GM12874 (cell line): ENCODE measurements around the gene ADAT1.

Experiments used
- TF ChIP-seq, protein P1 (sequence below): IDR thresholded peaks from 2 replicates; pipeline ENCODE4 v1.5.1; 2011; ENCODE audit warnings: low read depth, mild to moderate bottlenecking, control low read depth, low read length, moderate library complexity; ENCODE audit not compliant: insufficient read depth

ADAT1 gene

DNA sequence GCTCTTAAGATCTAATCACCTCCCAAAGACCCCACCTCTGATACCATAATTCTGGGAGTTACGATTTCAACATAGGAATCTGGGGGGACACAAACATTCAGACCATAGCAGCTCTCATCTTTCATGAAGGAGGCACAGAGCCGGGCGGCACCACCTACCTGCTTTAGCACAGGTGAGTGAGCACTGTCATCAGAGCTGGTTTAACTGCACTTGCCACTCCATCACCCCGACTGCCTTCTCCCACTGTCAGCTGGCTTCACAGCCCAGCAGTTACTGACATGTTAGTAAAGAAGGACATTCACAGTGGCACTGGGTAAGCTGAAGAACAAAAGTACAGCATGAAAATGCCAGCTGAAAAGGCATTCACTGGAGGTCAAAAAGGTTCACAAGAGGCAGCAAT lies 34.4 kb downstream of the ADAT1 start:
- TF ChIP-seq, protein P1, sequence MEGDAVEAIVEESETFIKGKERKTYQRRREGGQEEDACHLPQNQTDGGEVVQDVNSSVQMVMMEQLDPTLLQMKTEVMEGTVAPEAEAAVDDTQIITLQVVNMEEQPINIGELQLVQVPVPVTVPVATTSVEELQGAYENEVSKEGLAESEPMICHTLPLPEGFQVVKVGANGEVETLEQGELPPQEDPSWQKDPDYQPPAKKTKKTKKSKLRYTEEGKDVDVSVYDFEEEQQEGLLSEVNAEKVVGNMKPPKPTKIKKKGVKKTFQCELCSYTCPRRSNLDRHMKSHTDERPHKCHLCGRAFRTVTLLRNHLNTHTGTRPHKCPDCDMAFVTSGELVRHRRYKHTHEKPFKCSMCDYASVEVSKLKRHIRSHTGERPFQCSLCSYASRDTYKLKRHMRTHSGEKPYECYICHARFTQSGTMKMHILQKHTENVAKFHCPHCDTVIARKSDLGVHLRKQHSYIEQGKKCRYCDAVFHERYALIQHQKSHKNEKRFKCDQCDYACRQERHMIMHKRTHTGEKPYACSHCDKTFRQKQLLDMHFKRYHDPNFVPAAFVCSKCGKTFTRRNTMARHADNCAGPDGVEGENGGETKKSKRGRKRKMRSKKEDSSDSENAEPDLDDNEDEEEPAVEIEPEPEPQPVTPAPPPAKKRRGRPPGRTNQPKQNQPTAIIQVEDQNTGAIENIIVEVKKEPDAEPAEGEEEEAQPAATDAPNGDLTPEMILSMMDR: no peak

DNA sequence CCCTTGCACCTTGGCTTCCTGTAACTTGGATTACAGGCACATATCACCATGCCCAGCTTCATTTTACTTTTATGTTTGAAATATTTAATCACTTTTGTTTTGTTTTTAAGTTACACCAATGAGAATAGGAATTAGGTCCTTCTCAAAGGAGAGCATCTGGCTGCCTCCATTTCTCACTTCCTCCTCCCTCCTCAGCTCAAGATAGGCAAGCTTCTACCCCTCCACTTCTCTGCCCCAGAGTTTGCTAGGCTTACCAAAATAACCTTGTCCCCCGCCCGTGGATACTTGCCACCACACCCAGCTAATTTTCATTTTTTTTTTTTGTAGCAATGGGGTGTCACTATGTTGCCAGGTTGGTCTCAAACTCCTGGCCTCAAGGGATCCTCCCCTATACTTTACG lies 39.0 kb downstream of the ADAT1 start:
- TF ChIP-seq, protein P1: no peak

DNA sequence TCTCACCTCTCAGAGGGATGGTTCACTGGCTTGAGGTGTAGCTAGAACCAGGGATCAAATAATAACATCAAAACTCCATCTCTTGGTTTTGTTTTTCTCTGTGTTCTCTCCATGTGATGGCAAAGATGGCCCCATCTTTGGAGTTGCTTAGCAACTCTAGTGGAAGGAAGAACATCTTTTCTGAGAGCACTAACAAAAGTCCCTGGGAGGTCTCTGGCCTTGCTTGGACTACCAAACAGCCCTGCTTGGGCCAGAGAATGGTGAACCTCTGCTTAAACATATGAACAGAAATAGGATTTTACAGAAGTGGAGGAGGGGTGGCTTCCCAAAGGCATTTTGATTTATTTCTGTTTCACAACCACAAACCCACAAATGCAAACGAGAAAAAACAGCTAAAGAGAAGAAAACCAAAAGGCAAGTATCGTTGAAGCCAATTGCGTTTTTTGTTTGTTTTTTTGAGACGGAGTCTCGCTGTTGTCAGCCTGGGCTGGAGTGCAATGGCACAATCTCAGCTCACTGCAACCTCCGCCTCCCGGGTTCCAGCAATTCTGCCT lies 43.7 kb downstream of the ADAT1 start:
- TF ChIP-seq, protein P1: no peak

DNA sequence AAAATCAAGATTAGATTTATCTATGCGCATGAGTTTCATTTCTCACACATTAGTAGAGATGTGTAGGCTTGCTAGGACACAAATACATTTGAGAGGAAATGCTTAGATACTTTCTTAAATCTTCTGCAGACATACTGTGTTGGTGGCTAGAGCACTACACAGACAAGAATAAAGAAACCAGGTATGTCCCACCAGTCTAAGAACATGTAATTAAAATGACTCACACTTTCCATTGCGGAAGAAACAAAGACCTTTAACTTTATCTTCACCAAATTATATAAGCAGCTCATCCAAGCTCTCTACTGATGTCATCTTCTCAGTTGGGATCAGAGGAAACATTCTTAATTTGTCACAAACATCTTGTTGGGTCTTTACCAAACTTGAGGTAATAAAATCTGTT lies 44.4 kb downstream of the ADAT1 start:
- TF ChIP-seq, protein P1: no peak

DNA sequence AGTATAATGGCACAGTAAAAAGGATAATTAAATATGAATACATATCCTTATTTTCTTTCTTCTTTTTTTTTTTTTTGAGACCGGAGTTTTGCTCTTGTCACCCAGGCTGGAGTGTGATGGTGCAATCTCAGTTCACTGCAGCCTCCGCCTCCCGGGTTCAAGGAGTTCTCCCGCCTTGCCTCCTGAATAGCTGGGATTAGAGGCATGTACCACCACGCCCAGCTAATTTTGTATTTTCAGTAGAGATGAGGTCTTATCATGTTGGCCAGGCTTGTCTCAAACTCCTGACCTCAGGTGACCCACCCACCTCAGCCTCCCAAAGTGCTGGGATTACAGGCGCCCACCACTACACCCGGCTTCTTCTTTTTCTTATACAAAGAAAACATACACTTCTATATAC lies 44.9 kb downstream of the ADAT1 start:
- TF ChIP-seq, protein P1: no peak

DNA sequence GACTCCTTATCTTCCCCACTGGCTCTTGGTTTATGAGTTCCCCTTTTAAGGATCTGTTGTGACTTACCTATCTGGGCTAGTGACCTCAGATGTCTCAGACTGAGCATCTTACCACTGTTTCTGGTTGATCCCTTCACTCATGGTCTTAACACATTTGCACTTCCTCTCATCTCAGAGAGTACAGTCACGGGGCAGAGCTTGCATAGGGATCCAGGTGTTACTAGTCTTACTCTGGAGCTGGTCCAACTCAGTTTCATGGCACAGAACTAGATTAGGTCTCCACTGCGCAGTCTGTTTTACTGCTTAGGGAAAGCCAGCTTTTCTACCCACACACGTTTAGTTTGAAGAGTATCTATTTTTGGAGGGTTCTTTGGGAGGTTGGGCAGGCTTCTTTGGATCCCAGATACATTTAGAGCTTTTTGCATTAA lies 46.7 kb downstream of the ADAT1 start:
- TF ChIP-seq, protein P1: no peak

DNA sequence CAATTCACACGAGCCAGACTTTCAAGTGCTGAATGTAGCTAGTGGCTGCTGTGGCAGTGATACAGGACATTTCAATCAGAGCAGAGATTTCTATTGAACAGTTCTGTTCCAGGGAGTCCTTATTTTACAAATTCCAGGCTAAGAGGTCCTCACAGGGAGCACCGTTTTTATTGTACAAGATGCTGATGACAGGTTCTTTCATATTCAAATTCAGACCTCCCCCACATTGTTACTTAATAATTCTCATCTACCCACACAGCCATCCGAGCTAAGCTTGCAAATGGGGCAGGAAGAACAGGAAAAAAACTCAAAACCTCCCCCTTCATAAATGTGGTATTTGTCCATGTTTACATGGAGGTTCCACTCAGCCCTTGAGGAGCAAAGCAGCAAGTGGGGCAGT lies 47.1 kb downstream of the ADAT1 start:
- TF ChIP-seq, protein P1: no peak
